GM19238 (cell line): ENCODE measurements around the gene SAG.
"Not testable (repeated sequence)": the region's sequence is repeated elsewhere in the genome, so short reads cannot be mapped to it uniquely, and the experiment has no call there.

Experiments used
- DNase-seq: peaks from one replicate; pipeline ENCODE4 v3.0.0; 2011; ENCODE audit warnings: low spot score; ENCODE audit not compliant: insufficient read length

The SAG gene

DNA sequence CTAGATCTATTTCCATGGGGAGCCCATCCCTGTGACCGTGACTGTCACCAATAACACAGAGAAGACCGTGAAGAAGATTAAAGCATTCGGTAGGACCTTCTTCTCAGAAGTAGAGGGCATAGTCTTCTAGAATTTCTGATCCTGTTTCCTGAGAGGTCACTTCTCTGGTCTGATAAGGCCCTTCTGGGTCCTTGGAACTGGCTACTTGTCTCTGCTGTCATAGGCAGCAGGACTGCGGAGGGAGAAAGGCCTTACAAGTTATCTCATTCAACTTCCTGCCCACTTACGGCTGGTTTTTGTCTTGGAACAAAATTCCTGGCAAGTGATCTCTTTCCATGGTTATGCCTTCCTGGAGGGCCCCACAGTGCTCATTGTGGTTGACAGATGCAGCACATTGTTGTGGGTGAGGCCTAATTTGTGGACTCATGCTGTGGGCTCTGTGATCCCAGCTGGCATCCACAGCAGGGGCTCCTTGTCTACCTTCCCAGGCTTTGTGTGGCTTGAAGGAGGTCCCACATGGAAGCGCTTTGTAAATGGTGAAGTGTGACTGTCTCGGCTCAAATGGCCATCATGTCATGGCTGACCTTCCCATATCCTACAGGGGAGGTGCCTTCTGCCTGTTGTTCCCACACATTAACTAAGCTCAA, 22.0 kb downstream of the SAG start:
- DNase-seq = no peak

- peak; percentile 71 for DNase-seq
Measured at GRCh38 chr2:233331536-233331935, 23.9 kb downstream of the SAG start.

- DNase-seq = no peak
Measured at GRCh38 chr2:233332125-233332524, 24.5 kb downstream of the SAG start.

GRCh38 chr2:233334915-233335314, 27.3 kb downstream of the SAG start:
- no peak for DNase-seq

DNA sequence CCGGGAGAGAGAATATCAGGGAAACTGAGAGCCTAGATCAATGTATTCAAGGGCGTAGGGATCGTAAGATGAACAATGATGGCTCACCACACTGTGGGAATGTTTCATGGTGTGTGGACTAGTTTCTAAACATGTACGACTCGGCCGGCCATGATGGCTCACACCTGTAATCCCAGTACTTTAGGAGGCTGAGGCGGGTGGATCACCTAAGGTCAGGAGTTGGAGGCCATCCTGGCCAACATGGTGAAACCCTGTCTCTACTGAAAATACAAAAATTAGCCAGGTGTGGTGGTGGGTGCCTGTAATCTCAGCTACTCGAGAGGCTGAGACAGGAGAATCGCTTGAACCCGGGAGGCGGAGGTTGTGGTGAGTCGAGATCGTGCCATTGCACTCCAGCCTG, 28.5 kb downstream of the SAG start:
- not testable (repeated sequence) for DNase-seq

DNA sequence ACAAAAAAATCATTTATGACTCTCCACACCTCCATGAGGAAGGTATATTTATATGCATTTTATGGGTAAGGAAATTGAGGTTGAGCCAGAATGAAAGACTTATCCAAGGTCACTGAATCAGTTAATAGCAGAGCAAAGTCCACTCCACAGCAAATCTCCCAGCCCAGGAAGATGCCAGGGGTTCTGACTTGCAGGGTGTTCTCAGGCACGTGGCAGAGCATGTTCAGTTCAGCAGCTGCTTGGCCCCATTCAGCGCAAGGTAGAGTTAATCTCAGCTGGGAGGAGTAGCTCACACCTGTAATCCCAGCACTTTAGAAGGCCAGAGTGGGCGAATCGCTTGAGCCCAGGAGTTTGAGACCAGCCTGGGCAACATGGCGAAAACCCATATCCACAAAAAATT, 28.9 kb downstream of the SAG start:
- no peak for DNase-seq

- no peak for DNase-seq
Measured at GRCh38 chr2:233338046-233338445, 30.4 kb downstream of the SAG start.

DNA sequence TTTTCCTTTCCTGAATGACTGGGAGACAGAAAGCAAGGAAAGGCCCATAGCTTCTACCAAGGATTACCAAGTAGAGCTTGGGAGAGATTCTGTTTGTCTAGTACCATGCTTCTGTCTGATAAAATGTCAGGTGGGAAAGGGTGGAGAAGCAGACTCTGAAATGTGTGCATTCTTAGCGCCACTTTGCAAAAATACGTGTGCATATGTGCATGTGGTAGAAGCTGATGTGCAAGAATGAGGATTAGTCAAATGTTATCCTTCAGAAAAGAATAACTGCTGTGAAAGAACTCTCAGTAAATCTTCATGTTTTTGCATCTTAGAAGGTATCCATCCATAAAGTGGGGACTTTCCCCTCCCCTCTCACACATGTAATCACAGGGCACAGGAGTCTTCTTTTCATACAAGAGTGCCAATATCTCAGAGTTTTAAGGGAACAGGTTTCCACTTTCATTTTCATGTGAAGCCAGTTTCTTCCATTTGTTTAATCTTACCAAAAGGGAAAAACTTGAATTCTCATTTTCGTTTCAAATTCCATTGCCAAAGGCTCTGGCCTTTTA, 31.3 kb downstream of the SAG start:
- DNase-seq = no peak

- no peak for DNase-seq
Measured at GRCh38 chr2:233339427-233339826, 31.8 kb downstream of the SAG start.

- no peak for DNase-seq
Measured at GRCh38 chr2:233341296-233341695, 33.7 kb downstream of the SAG start.

- DNase-seq = no peak
Measured at GRCh38 chr2:233342301-233342700, 34.7 kb downstream of the SAG start.

DNA sequence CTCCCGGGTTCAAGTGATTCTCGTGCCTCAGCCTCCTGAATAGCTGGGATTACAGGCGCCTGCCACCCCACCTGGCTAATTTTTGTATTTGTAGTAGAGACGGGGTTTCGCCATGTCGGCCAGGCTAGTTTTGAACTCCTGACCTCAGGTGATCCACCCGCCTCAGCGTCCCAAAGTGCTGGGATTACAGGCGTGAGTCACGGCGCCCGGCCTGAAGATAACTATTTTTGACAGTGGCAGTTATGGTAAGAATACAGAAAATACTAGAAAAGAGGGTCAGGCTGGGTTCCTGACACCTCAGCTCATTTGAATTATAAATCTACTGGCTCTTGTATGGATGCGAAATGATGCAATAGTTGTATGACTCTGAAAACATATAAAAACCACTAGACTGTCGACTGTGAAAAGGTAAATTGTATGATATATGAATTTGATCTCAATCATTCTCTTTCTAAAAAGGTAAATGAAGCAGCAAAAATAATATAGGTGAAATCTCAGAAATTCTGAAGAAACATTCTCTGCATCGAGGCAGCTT, 35.6 kb downstream of the SAG start:
- no peak for DNase-seq

DNA sequence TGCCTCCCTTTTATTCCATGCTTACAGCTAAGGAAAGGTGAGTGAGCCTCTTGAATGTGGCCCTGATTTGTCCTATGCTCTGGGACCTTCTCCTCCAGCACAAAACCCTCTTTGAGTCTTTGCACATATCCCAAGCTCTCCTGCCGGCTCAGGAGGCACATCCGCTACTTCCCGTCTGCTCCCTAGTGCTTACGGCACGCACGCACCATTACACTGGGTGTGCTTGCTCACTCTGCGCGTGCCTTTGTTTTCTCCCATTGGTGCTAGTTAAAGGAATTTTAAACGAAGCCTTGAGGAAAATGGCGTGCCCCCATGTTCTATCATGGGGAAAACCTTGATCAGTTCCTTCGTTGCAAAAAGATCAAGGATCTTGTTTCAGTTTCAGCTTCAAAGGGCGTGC, 38.8 kb downstream of the SAG start:
- no peak for DNase-seq

GRCh38 chr2:233346930-233347329, 39.3 kb downstream of the SAG start:
- DNase-seq = no peak

GRCh38 chr2:233349005-233349998, 41.7 kb downstream of the SAG start:
- peak; percentile 67 for DNase-seq

DNA sequence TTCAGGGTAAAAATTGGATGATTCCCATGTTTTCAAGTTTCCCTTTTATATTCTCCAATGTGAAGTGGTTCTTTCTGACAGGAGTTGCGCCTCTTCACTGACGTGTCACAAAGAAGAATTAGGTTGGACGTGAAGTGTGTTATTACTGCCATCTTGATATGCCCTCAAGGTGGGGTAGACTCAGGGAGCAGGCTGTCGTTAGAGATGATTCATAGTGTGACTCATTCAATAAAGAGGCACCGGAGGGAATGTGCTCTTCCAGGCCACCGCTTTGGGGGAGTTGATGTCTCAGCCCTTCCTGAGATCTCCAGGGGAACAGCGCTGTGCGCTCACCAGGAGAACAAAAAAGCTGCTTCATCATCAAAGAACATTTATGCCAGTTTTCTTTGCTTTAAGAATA, 43.1 kb downstream of the SAG start:
- DNase-seq = no peak

GRCh38 chr2:233351423-233351822, 43.8 kb downstream of the SAG start:
- no peak for DNase-seq

DNA sequence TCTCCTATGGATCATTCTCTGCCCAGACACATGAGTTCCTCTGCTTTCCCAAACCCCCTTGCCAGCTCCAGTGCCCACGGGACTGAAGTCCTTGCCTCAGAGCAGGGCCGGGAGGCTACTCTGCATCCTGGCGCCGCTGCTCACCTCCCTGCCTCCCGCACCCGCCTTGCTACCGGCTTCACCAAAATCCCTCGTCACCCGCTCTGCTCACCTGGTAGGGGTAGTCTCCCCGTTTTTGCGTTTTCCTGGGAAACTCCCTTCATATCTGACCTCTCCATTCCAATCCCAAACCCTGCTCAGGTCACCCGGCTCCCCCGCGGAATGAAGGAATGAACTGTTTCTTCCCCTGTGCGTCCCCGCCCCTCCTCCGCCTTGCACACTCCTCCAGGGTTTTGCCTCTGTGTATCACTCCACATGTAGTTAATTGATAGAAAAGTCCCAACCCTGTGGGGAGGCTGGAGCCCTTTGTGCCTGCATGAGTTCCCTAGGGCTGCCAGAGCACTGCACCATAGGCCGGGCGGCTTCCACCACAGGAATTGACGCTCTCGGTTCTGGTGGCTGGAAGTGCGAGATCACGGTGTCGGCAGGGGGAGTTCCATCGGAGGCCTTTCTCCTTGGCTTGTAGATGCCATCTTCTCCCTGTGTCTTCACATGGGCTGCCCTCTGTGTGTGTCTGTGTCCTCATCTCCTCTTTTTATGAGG, 44.7 kb downstream of the SAG start:
- DNase-seq = no peak

DNA sequence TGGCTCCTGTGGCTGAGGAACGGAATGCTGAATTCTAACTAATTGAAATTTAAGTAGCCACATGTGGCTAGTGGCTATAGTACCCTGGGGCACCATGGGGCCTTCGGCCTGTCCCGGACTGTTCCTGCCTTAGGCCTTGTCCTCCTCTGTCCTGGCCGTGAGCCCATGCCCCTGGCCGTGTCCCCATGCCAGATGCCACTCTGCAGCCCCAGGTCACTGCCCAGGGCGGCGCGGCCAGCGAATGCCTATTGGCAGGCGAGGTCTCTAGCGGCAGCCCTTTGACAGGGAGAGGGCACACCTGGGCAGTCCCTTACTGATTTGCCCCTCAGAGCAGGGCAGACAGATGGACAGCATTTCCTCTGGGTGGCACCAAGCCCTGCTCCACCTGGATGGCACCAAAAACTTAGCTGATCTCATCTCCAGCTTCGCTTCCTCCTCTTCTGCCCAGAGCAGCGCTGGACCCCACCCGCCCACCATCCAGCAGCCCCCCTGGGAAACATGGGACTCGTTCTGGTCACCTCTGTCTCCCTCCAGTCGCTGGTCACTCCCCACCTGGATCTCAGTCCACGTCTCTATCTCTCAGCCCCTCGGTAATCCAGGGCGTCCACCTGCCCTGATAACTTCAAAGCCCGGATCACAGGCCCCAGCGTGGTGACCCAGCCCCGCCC, 45.6 kb downstream of the SAG start:
- no peak for DNase-seq

DNA sequence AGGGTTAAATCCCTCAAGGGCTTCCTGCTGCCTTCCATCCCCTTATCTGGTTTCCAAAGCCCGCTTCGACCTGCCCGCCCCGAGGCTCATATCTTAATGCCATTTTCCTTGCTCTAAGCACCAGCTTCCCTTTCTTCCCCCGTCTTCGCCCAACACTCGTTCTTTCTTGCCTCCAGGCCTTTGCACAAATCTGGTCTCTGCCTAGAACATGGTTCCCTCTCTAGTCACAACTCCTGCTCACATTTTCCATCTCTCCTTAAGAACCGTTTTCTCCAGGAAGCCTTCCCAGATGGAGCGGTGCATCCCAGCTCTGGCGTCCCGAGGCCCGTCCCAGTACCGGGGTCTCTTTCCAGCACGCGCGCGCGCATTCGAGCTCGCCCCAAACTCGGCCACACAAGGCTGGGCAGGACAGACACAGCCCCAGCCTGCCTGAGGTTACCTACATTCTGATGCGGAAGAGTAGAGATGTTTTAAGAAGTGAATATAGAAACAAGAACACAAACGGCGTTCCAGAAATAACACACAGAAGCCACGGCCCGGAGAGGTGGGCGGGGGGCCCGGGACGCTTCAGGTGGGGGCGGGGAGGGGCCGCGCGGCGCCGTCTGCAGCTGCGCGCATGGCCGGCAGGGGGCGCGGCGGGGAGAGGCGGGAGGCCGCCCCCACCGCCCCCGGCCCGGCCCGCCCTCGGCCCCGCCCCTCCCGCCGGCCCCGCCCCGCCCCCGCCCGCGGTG, 46.3 kb downstream of the SAG start, which contains the start of gene DGKD:
TSS of gene DGKD (plus strand) at position 726 of the 731 bp plus-strand sequence. CDS start 25 bp downstream, outside the sequence.
- DNase-seq = peak; percentile 80
